ENCODE data around the gene SERPIND1.

DNA sequence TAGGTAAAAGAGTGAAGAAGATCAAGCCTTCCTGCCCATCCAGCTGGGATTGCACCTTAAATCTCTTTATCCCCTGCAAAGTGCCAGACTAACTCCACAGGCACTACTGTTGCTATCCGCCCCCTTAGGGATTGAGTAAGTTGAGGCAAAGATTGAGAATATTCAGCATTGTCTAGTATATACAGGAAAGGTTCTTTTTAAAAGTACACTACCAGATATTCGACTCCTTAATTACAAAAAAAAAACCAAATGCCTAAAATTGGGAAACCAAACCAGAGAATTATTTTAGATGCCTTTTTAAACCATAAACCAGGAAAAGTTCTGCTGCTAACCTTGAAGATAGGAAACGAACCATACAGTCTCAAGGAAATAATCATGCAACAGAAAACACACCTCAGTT lies 11.5 kb downstream of the SERPIND1 start:
- TF ChIP-seq POLR2AphosphoS5 (IDR thresholded peaks at IDR 0.05; ENCODE audit: low read depth, low read length) (no peak), TAF1 (IDR thresholded peaks at IDR 0.05; ENCODE audit: borderline replicate concordance, insufficient read depth, low read length) (no peak), SIN3A (IDR thresholded peaks at IDR 0.05; ENCODE audit: borderline replicate concordance, insufficient read depth, low read length) (no peak), FOXP2 (optimal IDR thresholded peaks at IDR 0.05; ENCODE audit: borderline replicate concordance, extremely low read depth, extremely low read length, insufficient read depth) (no peak)
- TF ChIP-seq, protein P1, sequence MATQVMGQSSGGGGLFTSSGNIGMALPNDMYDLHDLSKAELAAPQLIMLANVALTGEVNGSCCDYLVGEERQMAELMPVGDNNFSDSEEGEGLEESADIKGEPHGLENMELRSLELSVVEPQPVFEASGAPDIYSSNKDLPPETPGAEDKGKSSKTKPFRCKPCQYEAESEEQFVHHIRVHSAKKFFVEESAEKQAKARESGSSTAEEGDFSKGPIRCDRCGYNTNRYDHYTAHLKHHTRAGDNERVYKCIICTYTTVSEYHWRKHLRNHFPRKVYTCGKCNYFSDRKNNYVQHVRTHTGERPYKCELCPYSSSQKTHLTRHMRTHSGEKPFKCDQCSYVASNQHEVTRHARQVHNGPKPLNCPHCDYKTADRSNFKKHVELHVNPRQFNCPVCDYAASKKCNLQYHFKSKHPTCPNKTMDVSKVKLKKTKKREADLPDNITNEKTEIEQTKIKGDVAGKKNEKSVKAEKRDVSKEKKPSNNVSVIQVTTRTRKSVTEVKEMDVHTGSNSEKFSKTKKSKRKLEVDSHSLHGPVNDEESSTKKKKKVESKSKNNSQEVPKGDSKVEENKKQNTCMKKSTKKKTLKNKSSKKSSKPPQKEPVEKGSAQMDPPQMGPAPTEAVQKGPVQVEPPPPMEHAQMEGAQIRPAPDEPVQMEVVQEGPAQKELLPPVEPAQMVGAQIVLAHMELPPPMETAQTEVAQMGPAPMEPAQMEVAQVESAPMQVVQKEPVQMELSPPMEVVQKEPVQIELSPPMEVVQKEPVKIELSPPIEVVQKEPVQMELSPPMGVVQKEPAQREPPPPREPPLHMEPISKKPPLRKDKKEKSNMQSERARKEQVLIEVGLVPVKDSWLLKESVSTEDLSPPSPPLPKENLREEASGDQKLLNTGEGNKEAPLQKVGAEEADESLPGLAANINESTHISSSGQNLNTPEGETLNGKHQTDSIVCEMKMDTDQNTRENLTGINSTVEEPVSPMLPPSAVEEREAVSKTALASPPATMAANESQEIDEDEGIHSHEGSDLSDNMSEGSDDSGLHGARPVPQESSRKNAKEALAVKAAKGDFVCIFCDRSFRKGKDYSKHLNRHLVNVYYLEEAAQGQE (IDR thresholded peaks at IDR 0.05; ENCODE audit: insufficient read depth in 1 of 2, low read depth in 2 of 2, low read length in 2 of 2): no peak

Data from PFSK-1 (cell line).